ENCODE data around the gene RNF144B.

RNF144B gene

GRCh38 chr6:18387061-18387721, at the start of gene RNF144B:
Gene RNF144B, plus strand, starts transcription at chr6:18387350. Its CDS starts 12,185 bp downstream, at chr6:18399535.
- DNase-seq (ENCODE audit: low spot score) = peak; percentile 25
- TF ChIP-seq CTCF (IDR thresholded peaks at IDR 0.05; ENCODE audit: extremely low read depth, missing control alignments) = no peak

GRCh38 chr6:18339599-18339998, 47.6 kb upstream of the RNF144B start:
- DNase-seq (ENCODE audit: low spot score) = no peak
- TF ChIP-seq CTCF (IDR thresholded peaks at IDR 0.05; ENCODE audit: extremely low read depth, missing control alignments) = no peak

GRCh38 chr6:18340781-18341551, 46.2 kb upstream of the RNF144B start:
- TF ChIP-seq CTCF (IDR thresholded peaks at IDR 0.05; ENCODE audit: extremely low read depth, missing control alignments) = no peak
- no peak for DNase-seq (ENCODE audit: low spot score)

- no peak for DNase-seq (ENCODE audit: low spot score)
- TF ChIP-seq CTCF (IDR thresholded peaks at IDR 0.05; ENCODE audit: extremely low read depth, missing control alignments) = no peak
Measured at GRCh38 chr6:18342223-18342622, 44.9 kb upstream of the RNF144B start.

GRCh38 chr6:18343741-18344140, 43.4 kb upstream of the RNF144B start:
- DNase-seq (ENCODE audit: low spot score) = no peak
- TF ChIP-seq CTCF (IDR thresholded peaks at IDR 0.05; ENCODE audit: extremely low read depth, missing control alignments) = no peak

GRCh38 chr6:18347021-18347577, 40.1 kb upstream of the RNF144B start:
- no peak for DNase-seq (ENCODE audit: low spot score)
- TF ChIP-seq CTCF (IDR thresholded peaks at IDR 0.05; ENCODE audit: extremely low read depth, missing control alignments) = no peak

GRCh38 chr6:18347866-18348265, 39.3 kb upstream of the RNF144B start:
- TF ChIP-seq CTCF (IDR thresholded peaks at IDR 0.05; ENCODE audit: extremely low read depth, missing control alignments) = no peak
- DNase-seq (ENCODE audit: low spot score) = no peak

Data from GM20000 (cell line).